ENCODE data around the gene PEMT. TPM values are rescaled to one million over a fixed set of nuclear protein-coding genes. Genes with fewer than 3 reads are reported as not detected.

Gene PEMT
- total and polyA plus RNA-seq, 4 donors: 18.7 to 59.1 (median 34.4) TPM

DNA sequence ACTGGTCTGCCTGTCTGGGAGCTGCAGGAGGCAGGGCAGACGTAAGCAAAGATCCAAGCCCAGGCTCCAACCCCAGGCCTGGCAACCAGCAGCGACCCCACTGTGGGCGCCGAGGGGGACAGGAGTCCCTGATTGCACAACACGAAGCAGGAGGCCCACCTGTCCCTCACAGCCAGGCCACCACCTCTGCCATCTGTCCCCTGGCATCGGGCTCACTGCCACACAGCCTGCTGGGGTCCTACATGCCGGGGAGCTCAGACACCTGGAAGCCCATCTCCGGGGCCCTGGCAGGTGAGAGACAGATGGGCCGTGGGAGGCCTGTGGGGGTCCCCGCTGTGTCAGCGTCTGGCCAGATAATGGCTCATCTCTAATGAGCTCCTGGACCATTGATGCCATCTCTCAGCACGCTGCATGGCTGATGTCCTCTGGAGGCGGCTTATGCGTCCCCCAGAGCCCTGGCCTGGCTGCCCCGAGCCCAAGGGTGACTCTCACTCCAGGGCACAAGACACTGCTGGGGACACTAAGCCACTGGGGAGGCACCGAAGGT is 84.0 kb downstream of the PEMT start:
- Histone ChIP-seq H3K4me1 (ENCODE audit: control insufficient read depth in 5 of 5, insufficient read depth in 5 of 5, low read length in 5 of 5) (peaks cover 0 to 11% (median 0%) of the 10 kb centered on the region in 5 donors), H3K9ac (ENCODE audit: insufficient read depth in 1 of 2, low read length in 2 of 2) (no peak overlapping the region), H3K27ac (ENCODE audit: low read depth in 1 of 2, low read length in 1 of 2) (peak overlapping the region in 1 of 2 donors; percentile 73), H3K27me3 (ENCODE audit: control insufficient read depth in 3 of 3, insufficient read depth in 3 of 3, low read length in 2 of 3) (no peaks in the 10 kb centered on the region), H3K4me3 (no peak overlapping the region), H3K36me3 (ENCODE audit: control insufficient read depth in 4 of 4, insufficient read depth in 4 of 4, low read length in 4 of 4) (no peaks in the 10 kb centered on the region), H3K9me3 (ENCODE audit: control insufficient read depth in 4 of 4, insufficient read depth in 3 of 4, low read length in 3 of 4) (no peaks in the 10 kb centered on the region)
- no peak for DNase-seq
- TF ChIP-seq, protein P1, sequence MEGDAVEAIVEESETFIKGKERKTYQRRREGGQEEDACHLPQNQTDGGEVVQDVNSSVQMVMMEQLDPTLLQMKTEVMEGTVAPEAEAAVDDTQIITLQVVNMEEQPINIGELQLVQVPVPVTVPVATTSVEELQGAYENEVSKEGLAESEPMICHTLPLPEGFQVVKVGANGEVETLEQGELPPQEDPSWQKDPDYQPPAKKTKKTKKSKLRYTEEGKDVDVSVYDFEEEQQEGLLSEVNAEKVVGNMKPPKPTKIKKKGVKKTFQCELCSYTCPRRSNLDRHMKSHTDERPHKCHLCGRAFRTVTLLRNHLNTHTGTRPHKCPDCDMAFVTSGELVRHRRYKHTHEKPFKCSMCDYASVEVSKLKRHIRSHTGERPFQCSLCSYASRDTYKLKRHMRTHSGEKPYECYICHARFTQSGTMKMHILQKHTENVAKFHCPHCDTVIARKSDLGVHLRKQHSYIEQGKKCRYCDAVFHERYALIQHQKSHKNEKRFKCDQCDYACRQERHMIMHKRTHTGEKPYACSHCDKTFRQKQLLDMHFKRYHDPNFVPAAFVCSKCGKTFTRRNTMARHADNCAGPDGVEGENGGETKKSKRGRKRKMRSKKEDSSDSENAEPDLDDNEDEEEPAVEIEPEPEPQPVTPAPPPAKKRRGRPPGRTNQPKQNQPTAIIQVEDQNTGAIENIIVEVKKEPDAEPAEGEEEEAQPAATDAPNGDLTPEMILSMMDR (IDR thresholded peaks at IDR 0.05; ENCODE audit: control extremely low read depth, extremely low read depth): no peak
- WGBS, 2 donors: 89 to 96% methylated on average over 16 of the region's 16 CpGs
- ATAC-seq (ENCODE audit: insufficient read depth, low FRiP score): no peak

DNA sequence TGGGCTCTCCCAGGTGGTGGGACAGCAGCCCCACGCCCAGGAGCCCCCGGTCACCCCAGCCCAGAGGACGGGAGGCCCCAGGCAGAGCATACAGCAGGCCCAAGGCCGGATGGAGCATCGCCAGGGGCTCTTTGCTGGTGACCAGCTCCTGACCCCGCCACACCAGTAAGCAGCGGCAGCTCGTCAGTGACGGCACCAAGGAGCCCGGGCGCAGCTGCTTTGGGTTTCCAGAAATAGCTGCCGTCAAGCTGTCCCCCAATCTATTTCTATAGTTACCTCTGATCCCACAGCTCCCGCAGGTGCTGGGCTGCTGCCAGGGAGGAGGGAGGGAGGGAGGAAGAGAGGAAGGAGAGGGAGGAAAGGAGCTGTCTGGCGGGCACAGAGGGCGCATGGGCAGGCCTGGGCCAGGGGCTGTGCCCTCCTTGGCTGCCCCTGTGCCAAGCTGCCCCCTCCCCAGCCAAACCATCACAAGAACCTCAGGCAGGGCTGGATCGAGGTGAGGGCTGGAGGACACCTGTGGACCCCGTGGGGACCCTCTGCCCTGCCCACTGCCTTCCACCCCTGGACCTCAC is 84.5 kb downstream of the PEMT start:
- Histone ChIP-seq H3K27ac (ENCODE audit: low read depth in 1 of 2, low read length in 1 of 2) (peak overlapping the region; percentile 29 to 73), H3K27me3 (ENCODE audit: control insufficient read depth in 3 of 3, insufficient read depth in 3 of 3, low read length in 2 of 3) (no peaks in the 10 kb centered on the region), H3K36me3 (ENCODE audit: control insufficient read depth in 4 of 4, insufficient read depth in 4 of 4, low read length in 4 of 4) (no peaks in the 10 kb centered on the region), H3K4me3 (no peak overlapping the region), H3K4me1 (ENCODE audit: control insufficient read depth in 5 of 5, insufficient read depth in 5 of 5, low read length in 5 of 5) (peaks cover 0 to 11% (median 0%) of the 10 kb centered on the region in 5 donors), H3K9me3 (ENCODE audit: control insufficient read depth in 4 of 4, insufficient read depth in 3 of 4, low read length in 3 of 4) (no peaks in the 10 kb centered on the region), H3K9ac (ENCODE audit: insufficient read depth in 1 of 2, low read length in 2 of 2) (no peak overlapping the region)
- ATAC-seq (ENCODE audit: insufficient read depth, low FRiP score): no peak
- TF ChIP-seq, protein P1 (IDR thresholded peaks at IDR 0.05; ENCODE audit: control extremely low read depth, extremely low read depth): no peak
- 59 to 63% methylated on average over 17 of the region's 17 CpGs for WGBS, 2 donors
- DNase-seq: peak in 2 of 3 donors; percentile 28 to 36

DNA sequence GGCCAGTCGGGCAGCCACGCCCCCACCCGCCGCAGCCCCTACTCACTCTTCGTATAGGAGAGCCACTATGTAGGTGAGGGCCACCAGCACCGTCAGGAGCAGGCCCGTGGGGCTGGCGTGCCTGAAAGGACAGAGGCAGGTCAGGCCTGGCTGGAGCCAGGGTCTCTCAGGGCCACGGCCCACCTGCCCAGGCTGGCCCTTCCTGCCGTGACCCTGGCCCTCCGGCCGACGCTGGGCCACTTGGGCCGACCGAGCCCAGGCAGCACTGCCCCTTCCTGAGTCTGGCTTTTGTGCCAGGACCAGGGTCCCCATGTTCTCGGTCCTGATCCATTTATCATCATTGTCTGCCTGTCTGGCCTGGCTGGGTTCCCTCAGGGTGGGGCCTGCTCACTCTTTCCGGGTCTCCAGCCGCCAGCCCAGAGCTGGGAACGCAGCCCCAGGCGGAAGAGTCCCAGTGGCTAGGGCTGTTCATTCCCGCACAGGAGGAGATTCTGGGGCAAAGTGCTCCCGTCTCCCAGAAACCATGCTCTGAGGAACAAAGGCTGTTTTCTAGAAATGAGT is 85.2 kb downstream of the PEMT start:
- ATAC-seq (ENCODE audit: insufficient read depth, low FRiP score) (no peak), DNase-seq (no peak)
- H3K9me3 ChIP-seq (ENCODE audit: control insufficient read depth in 4 of 4, insufficient read depth in 3 of 4, low read length in 3 of 4): no peaks in the 10 kb centered on the region
- H3K9ac ChIP-seq (ENCODE audit: insufficient read depth in 1 of 2, low read length in 2 of 2): no peak overlapping the region
- H3K36me3 ChIP-seq (ENCODE audit: control insufficient read depth in 4 of 4, insufficient read depth in 4 of 4, low read length in 4 of 4): no peaks in the 10 kb centered on the region
- H3K4me1 ChIP-seq (ENCODE audit: control insufficient read depth in 5 of 5, insufficient read depth in 5 of 5, low read length in 5 of 5): peaks cover 0 to 11% (median 0%) of the 10 kb centered on the region in 5 donors
- H3K27ac ChIP-seq (ENCODE audit: low read depth in 1 of 2, low read length in 1 of 2): peak overlapping the region; percentile 29 to 73
- H3K4me3 ChIP-seq: no peak overlapping the region
- WGBS, 2 donors: 74 to 84% methylated on average over 20 to 22 of the region's 22 CpGs
- no peaks in the 10 kb centered on the region for H3K27me3 ChIP-seq (ENCODE audit: control insufficient read depth in 3 of 3, insufficient read depth in 3 of 3, low read length in 2 of 3)
- TF ChIP-seq, protein P1 (IDR thresholded peaks at IDR 0.05; ENCODE audit: control extremely low read depth, extremely low read depth): no peak

All from lung (tissue), 12 donors.